GM21619 (cell line): ENCODE data around the gene ADAMTS4.
"Not testable (repeated sequence)": the region's sequence is repeated elsewhere in the genome, so short reads cannot be mapped to it uniquely, and the experiment has no call there.

Experiments used
- ATAC-seq: cut with Tn5 transposase; IDR thresholded peaks from one replicate; pipeline ENCODE4 v1.9.1; 2021; ENCODE audit not compliant: unreplicated experiment

Gene ADAMTS4

DNA sequence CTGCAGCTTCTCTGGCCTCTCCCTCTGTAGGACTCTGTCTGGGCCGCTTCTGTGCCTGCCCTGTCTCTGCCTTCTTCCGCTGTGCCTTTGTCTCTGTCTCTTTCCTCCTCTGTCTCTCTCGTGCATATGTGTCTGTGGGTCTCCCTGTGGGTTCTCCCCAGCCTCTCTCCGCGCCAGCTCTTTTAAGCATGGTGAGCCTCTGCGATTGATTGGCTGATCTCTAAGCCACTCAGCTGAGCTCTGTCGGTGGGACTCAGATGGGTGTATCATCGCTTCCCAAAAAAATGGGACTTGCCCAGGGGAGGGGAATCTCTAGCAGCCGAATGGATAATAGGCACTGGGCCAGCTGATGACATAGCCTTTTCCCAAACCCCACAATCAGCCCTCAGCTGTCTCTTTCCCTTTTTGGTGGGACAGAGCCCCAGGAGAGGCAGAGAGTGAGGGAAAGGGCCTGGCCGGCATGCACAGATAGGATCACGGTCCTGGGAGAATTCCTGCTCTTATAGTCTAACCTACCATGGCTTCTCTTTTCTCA lies at the start of gene ADAMTS4:
ADAMTS4 (minus strand) TSS at position 158 of the 535 bp plus-strand sequence. CDS start 427 bp downstream, outside the sequence.
- no peak for ATAC-seq

- ATAC-seq, result no peak
Measured at GRCh38 chr1:161244888-161245287, 46.0 kb upstream of the ADAMTS4 start.

- no peak for ATAC-seq
Measured at GRCh38 chr1:161242313-161242712, 43.5 kb upstream of the ADAMTS4 start.

GRCh38 chr1:161241682-161242081 lies 42.8 kb upstream of the ADAMTS4 start:
- no peak for ATAC-seq

GRCh38 chr1:161238039-161238473 lies 39.2 kb upstream of the ADAMTS4 start, which contains the start of gene NR1I3:
NR1I3 (minus strand) TSS chr1:161238203; CDS start chr1:161236565, 1,638 bp downstream.
- no peak for ATAC-seq

DNA sequence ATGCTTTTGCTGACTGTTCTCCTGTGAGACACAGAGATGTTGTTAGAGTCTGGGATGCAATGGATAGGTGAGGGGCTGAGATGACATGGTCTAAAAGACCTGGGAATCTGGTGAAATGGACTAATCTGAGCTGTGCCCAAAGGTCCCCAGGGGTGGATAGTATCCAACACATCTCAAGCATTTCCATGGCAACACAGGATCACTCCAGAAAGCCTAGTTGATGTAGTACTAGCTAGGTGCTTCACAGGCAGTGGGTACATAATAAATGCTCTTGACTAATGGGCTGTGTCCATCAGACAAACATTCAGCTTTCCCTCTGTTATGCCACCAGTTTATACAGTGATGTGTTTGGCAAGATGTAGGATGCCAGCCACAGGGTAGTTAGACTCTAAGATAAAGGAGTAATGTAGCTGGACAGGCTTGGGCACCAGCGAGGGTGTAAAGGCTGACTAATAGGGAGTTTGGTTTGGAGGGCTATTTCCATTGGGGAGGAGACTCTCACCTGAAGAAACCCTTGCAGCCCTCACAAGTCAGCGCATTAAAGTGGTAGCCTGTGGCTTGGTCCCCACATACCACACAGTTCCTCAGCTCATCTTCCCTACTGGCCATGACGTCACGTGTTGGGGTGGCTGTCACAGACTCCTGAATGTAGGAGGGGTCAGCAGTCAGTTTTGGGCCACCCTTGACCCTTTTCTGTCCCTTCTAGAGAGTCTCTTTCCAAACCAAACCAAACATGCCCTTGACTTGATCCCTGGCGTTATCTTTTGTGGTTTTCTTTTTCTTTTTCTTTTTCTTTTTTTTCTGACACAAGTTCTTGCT lies 37.3 kb upstream of the ADAMTS4 start:
- ATAC-seq, result no peak

GRCh38 chr1:161233102-161233501 lies 34.2 kb upstream of the ADAMTS4 start:
- no peak for ATAC-seq

DNA sequence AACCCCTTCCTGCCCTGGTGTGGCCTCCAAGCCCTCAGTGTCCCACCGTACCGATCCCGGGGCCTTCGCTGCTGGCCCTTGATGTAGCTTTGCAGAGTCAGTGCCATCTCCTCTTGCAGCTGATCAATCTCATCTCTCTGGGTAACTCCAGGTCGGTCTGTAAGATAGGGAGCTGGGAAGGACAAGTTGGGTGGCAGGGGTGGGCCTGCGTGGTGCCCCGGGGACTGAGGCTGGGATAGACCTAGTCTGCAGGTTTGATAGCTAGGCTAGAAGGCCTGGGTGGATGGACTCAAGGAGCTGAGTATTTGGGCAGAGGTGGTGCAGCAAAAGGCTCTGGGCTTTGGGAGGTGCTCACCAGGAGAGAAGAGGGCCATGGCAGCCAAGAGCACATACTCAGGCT lies 31.9 kb upstream of the ADAMTS4 start:
- no peak for ATAC-seq

DNA sequence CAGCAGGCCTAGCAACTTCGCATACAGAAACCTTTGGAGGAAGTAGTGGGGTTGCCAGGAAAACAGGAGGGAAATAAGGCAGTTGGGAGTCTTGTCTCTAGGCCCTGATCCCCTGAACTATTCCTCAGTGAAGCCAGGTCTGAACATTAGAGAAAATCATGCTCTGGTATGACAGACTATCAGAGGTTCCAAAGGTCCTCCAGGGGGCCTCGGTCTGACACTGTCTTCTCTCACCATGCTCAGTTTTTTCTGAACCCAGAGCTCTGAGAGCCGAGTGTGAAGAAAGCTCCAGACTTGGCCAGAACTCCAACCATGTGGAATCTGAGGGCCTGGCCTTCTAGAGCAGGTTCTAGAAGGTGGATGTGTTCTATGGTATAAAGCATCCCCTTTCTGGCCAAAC lies 31.0 kb upstream of the ADAMTS4 start:
- ATAC-seq, result no peak

- ATAC-seq, result no peak
Measured at GRCh38 chr1:161228032-161228431, 29.2 kb upstream of the ADAMTS4 start.

DNA sequence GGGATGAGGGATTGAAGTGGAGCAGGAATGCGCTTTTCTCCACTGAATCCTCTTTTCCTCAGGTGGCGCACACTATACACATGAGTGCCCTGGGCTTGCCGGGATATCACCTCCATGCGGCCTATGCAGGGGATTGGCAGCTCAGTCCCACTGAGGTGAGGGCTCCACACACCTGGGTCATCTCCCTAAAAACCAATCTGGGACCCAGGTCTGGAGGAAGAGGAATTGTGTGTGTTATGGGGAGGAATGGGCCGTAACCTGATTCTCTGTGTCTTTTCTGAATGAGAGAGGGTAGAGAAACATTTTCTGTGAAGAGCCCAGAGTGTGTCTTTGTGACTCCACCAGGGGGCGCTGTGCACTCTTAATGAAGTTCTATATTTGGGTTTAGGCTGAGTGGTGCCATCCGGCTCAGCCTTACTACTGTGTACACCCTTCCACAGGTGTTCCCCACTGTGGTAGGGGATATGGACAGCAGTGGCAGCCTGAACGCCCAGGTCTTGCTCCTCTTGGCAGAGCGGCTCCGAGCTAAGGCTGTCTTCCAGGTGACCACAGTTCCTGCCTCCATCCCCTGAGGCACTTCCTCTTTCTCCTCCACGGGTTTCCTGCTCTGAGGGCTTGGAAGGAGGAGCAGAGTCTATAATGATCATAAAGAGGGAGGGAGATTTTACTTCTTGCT lies 28.5 kb upstream of the ADAMTS4 start:
- peak; percentile 31 for ATAC-seq

- ATAC-seq, result no peak
Measured at GRCh38 chr1:161226759-161227158, 27.9 kb upstream of the ADAMTS4 start.

GRCh38 chr1:161226320-161226711 lies 27.5 kb upstream of the ADAMTS4 start:
- ATAC-seq, result no peak

GRCh38 chr1:161225534-161226319 lies 26.9 kb upstream of the ADAMTS4 start, which contains the start of gene TOMM40L:
TOMM40L (plus strand) TSS chr1:161226060; CDS start chr1:161226490, 430 bp downstream.
- peak; percentile 95 for ATAC-seq

DNA sequence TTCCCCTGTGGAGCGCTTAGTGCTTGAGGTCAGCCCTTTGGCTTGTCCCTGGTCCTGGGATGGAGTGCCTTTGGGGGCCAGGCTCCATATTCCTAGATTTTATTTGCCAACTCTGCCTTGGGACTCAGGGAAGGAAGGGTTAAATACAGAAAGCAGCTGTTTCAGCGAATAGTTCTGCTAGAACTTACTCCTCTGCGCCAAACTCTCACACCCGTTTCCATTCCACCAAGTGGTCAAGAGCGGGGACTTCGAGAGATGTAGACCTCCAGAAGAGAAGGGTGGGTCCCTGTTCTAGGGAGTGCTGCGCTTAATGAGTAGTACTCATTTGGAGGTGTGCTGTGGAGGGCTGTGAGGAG lies 26.3 kb upstream of the ADAMTS4 start:
- ATAC-seq, result no peak

GRCh38 chr1:161224695-161225087 lies 25.8 kb upstream of the ADAMTS4 start:
- ATAC-seq, result not testable (repeated sequence)

- ATAC-seq, result no peak
Measured at GRCh38 chr1:161223805-161224694, 25.2 kb upstream of the ADAMTS4 start.

- ATAC-seq, result no peak
Measured at GRCh38 chr1:161222175-161223019, 23.5 kb upstream of the ADAMTS4 start.

GRCh38 chr1:161220002-161220401 lies 21.1 kb upstream of the ADAMTS4 start:
- ATAC-seq, result no peak
